GM10266 (cell line): ENCODE measurements around the gene TREX2.

Source experiments
- DNase-seq: peaks from one replicate; pipeline ENCODE4 v3.0.0; 2012; ENCODE audit errors: extremely low spot score
- CTCF ChIP-seq: IDR thresholded peaks from 2 replicates; pipeline ENCODE4 v1.5.1; 2012; ENCODE audit warnings: mild to moderate bottlenecking, low read depth; ENCODE audit not compliant: control insufficient read depth, insufficient read depth; ENCODE audit errors: missing control alignments

The TREX2 gene

GRCh38 chrX:153442463-153442862, 3.4 kb downstream of the TREX2 start:
- no peak for DNase-seq
- TF ChIP-seq CTCF, result no peak

GRCh38 chrX:153441981-153442380, 3.9 kb downstream of the TREX2 start:
- no peak for DNase-seq
- no peak for TF ChIP-seq CTCF

GRCh38 chrX:153441296-153441695, 4.6 kb downstream of the TREX2 start:
- no peak for DNase-seq
- TF ChIP-seq CTCF, result no peak

- DNase-seq, result no peak
- TF ChIP-seq CTCF, result no peak
These were observed 5.2 kb downstream of the TREX2 start for GRCh38 chrX:153440556-153441135.

- no peak for DNase-seq
- TF ChIP-seq CTCF, result no peak
These were observed 5.9 kb downstream of the TREX2 start for GRCh38 chrX:153439977-153440376.

GRCh38 chrX:153438532-153438931, 7.3 kb downstream of the TREX2 start:
- peak; percentile 10 for TF ChIP-seq CTCF
- DNase-seq, result no peak

- DNase-seq, result no peak
- TF ChIP-seq CTCF, result no peak
These were observed 10.0 kb downstream of the TREX2 start for GRCh38 chrX:153435845-153436244.
